Activated B cell treated with CpG ODN at 0.5 μM for 24 hours (primary cell): ENCODE measurements around the gene GRIK3. TPM values are rescaled to one million over a fixed set of nuclear protein-coding genes. Genes with fewer than 3 reads are reported as not detected.

Experiments
- ATAC-seq: fragments of 200-7000 bp; cut with Tn5 transposase; one replicate; pipeline ENCODE4 v1.10.0; 2021; ENCODE audit warnings: low read depth, mild to moderate bottlenecking, moderate library complexity
- CTCF ChIA-PET: fragments of 350-600 bp; sonication (Branson Sonifier 250); formaldehyde crosslinking; loops from one replicate; lab custom pipeline; 2021; ENCODE audit warnings: antibody characterized with exemption; lab: Charles Lee
- POLR2A ChIA-PET: fragments of 350-600 bp; sonication (Branson Sonifier 250); formaldehyde crosslinking; loops from one replicate; lab custom pipeline; 2021; ENCODE audit warnings: antibody characterized with exemption; lab: Charles Lee
- DNase-seq: peaks from one replicate; pipeline ENCODE4 v3.0.0; 2022
- H3K27ac Mint-ChIP-seq: one replicate; pipeline ENCODE4 v1.8.0; 2020; ENCODE audit warnings: mixed read lengths
- H3K27me3 Mint-ChIP-seq: one replicate; pipeline ENCODE4 v1.8.0; 2021; ENCODE audit warnings: mixed read lengths
- H3K36me3 Mint-ChIP-seq: one replicate; pipeline ENCODE4 v1.8.0; 2021; ENCODE audit warnings: low read depth, mixed read lengths
- H3K4me1 Mint-ChIP-seq: one replicate; pipeline ENCODE4 v1.8.0; 2021; ENCODE audit warnings: mixed read lengths
- H3K4me3 Mint-ChIP-seq: one replicate; pipeline ENCODE4 v1.8.0; 2020; ENCODE audit warnings: mild to moderate bottlenecking, mixed read lengths
- H3K9me3 Mint-ChIP-seq: one replicate; pipeline ENCODE4 v1.8.0; 2020; ENCODE audit warnings: mixed read lengths
- intact Hi-C: fragments of 100-400 bp; cut with micrococcal nuclease; formaldehyde crosslinking; loops from one replicate; pipeline ENCODE4 v1.15.1; 2024
- total RNA-seq: library from RNA; stranded (reverse); gene quantifications from 2 replicates; pipeline ENCODE4 v1.2.3, GENCODE V29; 2022
- TF ChIP-seq, protein P1 (sequence below): fragments of 200-600 bp; IDR thresholded peaks from one replicate; pipeline ENCODE4 v1.8.0; 2022; ENCODE audit warnings: antibody characterized with exemption, mild to moderate bottlenecking

GRIK3 gene
- total RNA-seq, 1 donor from 2014 or later = 0.35 TPM

DNA sequence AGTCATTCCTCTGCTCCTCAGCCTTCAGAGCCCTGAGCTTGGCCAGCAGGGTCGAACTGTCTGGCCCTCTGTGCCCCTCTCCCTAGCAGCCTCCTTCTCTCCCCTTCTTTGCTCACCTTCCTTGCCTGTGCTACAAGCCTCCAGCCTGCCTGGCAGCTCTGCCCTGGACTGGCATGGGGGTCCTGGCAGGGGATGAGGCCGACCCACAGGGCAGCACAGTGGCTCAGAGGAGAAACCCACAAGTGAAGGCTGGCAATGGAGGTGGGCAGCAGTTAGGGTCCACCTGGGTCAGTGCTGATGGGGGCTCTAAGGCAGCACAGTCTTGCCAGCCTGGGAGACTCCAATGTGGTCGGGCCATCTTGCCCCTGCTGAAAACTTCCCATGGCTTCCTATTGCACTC lies 274.2 kb downstream of the GRIK3 start:
- Mint-ChIP-seq H3K27ac (no peak overlapping the region), H3K9me3 (no peaks in the 10 kb centered on the region), H3K4me1 (no peaks in the 10 kb centered on the region), H3K27me3 (peaks cover 4% of the 10 kb centered on the region), H3K4me3 (no peak overlapping the region), H3K36me3 (no peaks in the 10 kb centered on the region)
- DNase-seq (no peak), ATAC-seq (no peak)
- intact Hi-C loops = no loop called here
- CTCF ChIA-PET = no interaction called here
- TF ChIP-seq, protein P1, sequence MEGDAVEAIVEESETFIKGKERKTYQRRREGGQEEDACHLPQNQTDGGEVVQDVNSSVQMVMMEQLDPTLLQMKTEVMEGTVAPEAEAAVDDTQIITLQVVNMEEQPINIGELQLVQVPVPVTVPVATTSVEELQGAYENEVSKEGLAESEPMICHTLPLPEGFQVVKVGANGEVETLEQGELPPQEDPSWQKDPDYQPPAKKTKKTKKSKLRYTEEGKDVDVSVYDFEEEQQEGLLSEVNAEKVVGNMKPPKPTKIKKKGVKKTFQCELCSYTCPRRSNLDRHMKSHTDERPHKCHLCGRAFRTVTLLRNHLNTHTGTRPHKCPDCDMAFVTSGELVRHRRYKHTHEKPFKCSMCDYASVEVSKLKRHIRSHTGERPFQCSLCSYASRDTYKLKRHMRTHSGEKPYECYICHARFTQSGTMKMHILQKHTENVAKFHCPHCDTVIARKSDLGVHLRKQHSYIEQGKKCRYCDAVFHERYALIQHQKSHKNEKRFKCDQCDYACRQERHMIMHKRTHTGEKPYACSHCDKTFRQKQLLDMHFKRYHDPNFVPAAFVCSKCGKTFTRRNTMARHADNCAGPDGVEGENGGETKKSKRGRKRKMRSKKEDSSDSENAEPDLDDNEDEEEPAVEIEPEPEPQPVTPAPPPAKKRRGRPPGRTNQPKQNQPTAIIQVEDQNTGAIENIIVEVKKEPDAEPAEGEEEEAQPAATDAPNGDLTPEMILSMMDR = no peak
- POLR2A ChIA-PET = no interaction called here

DNA sequence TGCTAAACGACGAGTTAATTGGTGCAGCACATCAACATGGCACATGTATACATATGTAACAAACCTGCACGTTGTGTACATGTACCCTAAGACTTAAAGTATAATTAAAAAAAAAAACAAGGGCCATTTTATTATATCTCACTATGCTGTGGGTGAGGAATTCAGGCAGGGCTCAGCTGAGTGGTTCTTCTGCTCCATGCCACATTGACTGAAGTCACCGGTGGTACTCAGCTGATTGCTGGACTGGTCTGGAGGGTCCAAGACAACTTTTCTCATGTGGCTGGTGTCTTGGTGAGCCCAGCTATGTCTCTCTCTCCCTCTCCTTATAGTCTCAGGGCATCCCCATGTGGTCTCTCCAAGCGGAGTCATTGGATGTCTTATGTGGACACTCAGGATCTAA lies 275.0 kb downstream of the GRIK3 start:
- DNase-seq = no peak
- ChIA-PET CTCF (no interaction called here), POLR2A (no interaction called here)
- intact Hi-C loops = no loop called here
- H3K4me1 Mint-ChIP-seq = no peaks in the 10 kb centered on the region
- H3K27me3 Mint-ChIP-seq = peaks cover 4% of the 10 kb centered on the region
- no peak overlapping the region for H3K4me3 Mint-ChIP-seq
- H3K36me3 Mint-ChIP-seq = no peaks in the 10 kb centered on the region
- TF ChIP-seq, protein P1 = no peak
- no peak for ATAC-seq
- H3K27ac Mint-ChIP-seq = no peak overlapping the region
- H3K9me3 Mint-ChIP-seq = no peaks in the 10 kb centered on the region

DNA sequence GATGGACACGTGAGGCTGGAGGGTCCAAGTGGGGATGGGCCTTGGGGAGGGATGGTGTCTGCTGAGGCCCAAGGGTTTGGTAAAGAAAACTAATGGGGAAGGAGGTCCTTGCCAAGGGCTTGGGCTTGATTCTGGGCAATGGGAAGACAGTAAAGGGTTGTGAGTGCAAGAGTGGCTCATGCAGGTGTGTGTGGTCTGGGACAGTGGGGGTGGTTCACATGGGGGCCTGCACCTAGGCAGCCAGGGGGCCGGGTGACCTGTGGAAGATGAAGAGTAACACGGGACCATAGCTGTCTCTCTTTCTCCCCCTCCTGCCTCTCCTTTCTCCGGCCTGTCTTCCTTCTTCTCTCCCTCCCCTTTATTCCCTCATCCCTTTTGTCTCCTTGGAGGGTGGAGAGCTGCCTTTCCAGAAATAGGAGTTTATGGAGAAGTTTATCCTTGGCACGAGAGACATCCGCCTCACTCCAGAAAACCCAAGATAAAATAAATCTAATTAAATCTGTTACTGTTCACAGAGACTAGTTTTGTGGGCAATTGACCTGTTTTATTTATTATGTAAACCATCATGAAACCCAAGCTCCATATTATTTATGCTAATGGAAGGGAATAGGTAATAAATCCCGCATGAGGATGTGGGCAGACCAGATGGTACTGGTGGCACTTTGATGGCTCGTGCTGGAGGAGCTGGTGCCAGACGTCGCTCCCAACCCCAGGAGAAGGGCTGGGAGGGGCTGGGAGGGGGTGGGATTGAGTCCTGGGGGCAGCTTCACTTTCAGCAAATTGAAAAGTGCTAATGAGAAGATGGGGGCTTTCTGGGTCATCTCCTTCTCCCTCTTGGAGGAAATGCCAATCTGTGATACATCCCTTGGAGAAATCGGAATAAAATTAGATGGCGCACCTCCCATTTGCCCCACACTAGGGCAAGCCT lies 278.7 kb downstream of the GRIK3 start:
- Mint-ChIP-seq H3K9me3 (no peaks in the 10 kb centered on the region), H3K27me3 (peaks cover 10% of the 10 kb centered on the region), H3K27ac (no peak overlapping the region), H3K36me3 (no peaks in the 10 kb centered on the region), H3K4me3 (no peak overlapping the region), H3K4me1 (no peaks in the 10 kb centered on the region)
- ChIA-PET CTCF (no interaction called here), POLR2A (no interaction called here)
- ATAC-seq (no peak), DNase-seq (no peak)
- TF ChIP-seq, protein P1 = no peak
- intact Hi-C loops = no loop called here

DNA sequence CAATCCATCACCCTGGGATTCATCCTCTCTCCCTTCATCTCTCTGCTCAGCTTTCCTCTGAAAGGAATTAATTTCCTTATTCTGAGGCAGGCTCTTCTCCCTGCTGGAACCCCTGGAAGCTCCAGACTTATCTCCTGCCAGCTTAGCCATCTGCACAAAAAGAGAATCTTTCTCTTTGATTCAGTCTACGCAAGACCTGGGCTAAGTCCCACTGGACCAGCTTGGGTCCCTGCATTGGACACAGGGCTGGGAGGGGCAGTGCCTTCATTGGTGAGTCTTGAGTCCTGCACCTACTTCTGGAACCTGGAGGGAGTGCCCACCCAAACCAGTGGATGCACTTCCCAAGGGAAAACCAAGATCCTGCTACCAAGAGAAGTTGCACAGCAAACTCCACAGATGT lies 279.9 kb downstream of the GRIK3 start:
- Mint-ChIP-seq H3K4me3 (no peak overlapping the region), H3K27ac (no peak overlapping the region), H3K9me3 (no peaks in the 10 kb centered on the region), H3K36me3 (no peaks in the 10 kb centered on the region), H3K4me1 (no peaks in the 10 kb centered on the region), H3K27me3 (peaks cover 10% of the 10 kb centered on the region)
- ATAC-seq (no peak), DNase-seq (no peak)
- CTCF ChIA-PET = no interaction called here
- TF ChIP-seq, protein P1 = no peak
- POLR2A ChIA-PET = no interaction called here
- intact Hi-C loops = no loop called here

DNA sequence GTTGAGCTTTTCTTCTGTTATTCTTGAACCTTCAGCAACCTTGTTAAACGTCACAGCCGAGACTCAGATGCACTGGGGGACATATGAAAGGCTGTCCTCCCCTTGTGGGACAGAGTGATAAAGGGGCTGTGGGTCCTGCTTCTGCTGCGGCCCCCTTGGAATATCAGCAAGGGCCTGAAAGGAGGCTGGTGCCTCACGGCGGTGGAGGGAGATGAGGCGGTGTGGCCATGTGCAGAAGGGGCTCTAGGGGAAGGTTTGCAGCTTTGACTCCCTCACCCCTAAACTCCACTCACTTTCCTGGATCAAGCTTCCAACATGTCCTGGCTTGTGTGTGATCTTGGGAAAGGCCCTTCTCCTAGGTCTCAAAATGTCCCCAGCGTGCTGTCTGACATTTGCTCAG lies 280.9 kb downstream of the GRIK3 start:
- no peak overlapping the region for H3K4me3 Mint-ChIP-seq
- DNase-seq = no peak
- H3K36me3 Mint-ChIP-seq = no peaks in the 10 kb centered on the region
- CTCF ChIA-PET = no interaction called here
- H3K27ac Mint-ChIP-seq = no peak overlapping the region
- H3K4me1 Mint-ChIP-seq = no peaks in the 10 kb centered on the region
- H3K9me3 Mint-ChIP-seq = no peaks in the 10 kb centered on the region
- no peak for ATAC-seq
- intact Hi-C loops = no loop called here
- POLR2A ChIA-PET = interaction anchor here (0.6 kb wide), 1 partner anchor 10 kb away, joined by 3 read pairs; no protein-coding TSS in a partner anchor
- TF ChIP-seq, protein P1 = no peak
- H3K27me3 Mint-ChIP-seq = peaks cover 14% of the 10 kb centered on the region
